Muscle of arm (tissue), 14 donors: ENCODE measurements around the gene TMEM202. TPM values are rescaled to one million over a fixed set of nuclear protein-coding genes. Genes with fewer than 3 reads are reported as not detected.
"Not testable (repeated sequence)": the region's sequence is repeated elsewhere in the genome, so short reads cannot be mapped to it uniquely, and the experiment has no call there.

ENCODE experiments used
- DNase-seq: peaks from one replicate; pipeline ENCODE4 v3.0.0-alpha.2; 2013
- long read RNA-seq, 11 donors: transcript quantifications; one replicate each; lab custom pipeline, GENCODE V29; 2026
- polyA plus RNA-seq, 12 donors: library from polyadenylated mRNA; unstranded; fragments of 120-200 nt; gene quantifications; one replicate each; pipeline ENCODE4 v1.2.1, GENCODE V29; 2013; ENCODE audit not compliant: insufficient read length in 12 of 12

The TMEM202 gene, protein sequence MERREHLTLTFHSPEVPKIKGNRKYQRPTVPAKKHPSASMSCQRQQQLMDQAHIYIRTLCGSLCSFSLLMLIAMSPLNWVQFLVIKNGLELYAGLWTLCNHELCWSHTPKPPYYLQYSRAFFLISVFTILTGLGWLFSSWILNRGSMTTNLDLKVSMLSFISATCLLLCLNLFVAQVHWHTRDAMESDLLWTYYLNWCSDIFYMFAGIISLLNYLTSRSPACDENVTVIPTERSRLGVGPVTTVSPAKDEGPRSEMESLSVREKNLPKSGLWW
- not detected for polyA plus RNA-seq
- long read RNA-seq, donor 1, result 0 reads
- long read RNA-seq, donor 2, result 0 reads
- long read RNA-seq, donor 3, result 0 reads
- long read RNA-seq, donor 4, result 0 reads
- long read RNA-seq, donor 5, result 0 reads
- long read RNA-seq, donor 6, result 0 reads
- long read RNA-seq, donor 7, result 0 reads
- long read RNA-seq, donor 8, result 0 reads
- long read RNA-seq, donor 9, result 0 reads
- long read RNA-seq, donor 10, result 0 reads
- long read RNA-seq, donor 11, result 0 reads

DNA sequence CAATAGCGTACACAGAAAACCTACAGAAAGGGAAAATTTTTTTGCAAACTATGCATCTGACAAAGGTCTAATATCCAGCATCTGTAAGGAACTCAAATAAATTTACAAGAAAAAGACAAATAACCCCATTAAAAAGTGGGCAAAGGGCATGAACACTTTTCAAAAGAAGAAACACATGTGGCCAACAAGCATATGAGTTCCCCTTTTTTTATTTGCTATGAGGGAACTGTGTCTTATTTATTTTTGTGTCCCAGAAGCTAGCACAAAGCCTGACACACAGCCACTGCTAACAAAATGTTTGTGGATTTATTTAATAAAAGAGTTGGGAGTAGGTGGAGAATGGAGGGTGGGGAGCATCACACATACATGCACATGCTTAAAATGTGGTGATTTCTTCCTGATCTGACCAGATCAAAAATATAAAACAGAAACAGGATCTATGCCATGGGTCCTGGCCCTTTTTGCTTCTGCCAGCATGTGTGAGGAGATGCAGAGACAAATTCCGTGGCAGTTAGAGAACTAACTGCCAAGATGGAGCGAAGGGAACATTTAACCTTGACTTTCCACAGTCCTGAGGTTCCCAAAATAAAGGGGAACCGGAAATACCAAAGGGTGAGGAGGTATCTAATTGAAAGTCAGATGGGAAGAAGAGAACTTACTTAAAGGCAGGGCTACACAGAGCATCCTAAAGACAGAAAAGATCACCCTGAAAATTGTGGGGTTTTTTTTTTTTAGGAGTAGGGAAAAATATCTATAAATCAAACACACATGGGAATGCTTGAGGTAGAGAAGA is at the start of gene TMEM202:
TSS of gene TMEM202 (plus strand) at position 510 of the 793 bp plus-strand sequence. CDS start at position 532, 22 bp downstream.
- DNase-seq, result no peak

DNA sequence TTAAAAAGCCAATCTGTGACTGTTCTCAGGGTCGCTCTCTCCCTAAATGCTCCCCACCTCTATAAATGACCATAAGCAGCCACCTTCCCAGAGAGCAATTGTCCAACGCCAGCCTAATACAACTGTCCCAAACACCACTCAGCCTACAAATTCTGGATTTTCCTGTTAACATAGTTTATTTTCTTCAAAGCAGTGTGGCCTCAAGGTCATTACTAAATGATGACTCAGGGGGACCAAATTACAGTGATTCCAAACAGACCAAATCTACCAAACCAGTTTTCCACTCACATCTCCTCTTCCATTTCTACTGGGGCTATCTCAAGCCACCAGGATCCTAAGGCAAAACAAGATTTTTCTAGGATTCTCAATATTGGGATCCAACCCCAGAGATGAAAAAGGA is 44.8 kb upstream of the TMEM202 start:
- DNase-seq, result no peak

DNA sequence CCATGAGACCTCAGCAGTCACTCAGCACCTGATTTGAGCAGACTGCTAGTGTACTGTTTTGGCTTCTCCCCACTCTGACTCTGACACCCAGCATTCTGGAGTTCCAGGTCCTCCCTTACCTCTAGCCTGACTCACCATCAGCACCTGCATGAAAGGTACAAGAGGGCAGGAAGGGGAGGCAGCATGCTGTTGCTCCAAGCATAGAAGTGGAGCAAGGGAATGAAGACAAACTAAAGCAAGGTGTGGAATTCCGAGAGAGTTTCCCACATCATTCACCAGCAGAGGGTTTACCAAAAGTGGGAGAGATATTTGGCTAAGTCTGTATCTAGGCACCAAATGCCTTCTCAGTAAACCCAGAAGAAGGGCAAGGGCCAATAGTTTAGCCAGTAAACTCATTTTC is 43.6 kb upstream of the TMEM202 start:
- DNase-seq, result no peak

DNA sequence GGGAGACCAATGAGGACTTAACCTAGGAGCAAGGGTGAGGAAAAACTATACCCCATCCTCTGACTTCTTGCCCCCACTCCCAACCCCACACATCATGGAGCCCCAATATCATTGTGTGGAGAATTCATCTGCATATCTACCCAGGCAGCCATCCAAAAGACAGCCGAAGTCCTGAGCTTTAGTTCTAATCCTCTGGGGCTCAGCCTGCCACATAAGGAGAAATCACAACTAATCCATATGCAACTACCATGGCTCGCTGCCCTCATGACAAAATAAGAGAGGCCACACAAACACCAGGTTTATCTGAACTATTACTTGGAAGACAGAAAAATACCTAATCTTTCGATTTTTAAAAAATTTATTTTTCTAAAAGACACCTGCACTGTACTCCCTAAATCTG is 40.0 kb upstream of the TMEM202 start:
- DNase-seq, result no peak

DNA sequence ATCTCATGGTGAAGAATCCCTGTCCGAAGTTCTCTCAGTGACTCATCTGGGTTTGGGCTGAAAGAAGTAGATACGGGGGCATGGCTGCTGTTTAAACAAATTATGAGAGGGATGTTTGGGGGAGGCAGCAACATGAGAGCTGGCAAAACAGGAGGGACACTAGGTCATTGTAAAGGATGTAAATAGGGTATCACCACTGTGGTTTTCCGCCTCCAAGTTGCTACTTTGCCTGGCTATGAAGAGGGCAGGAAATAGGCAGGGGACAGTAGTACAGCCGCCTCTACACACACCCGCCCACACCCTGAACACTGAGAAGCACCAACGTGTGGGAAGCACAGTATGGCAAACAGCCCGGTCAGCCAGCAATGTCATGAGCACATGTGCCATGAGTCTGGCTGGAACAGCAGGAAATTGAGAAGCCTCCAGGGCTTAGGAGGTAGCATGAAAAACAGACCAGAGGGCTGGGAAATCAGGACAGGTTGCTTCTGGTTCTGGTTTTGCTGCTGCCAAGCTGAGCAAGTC is 39.4 kb upstream of the TMEM202 start:
- no peak for DNase-seq

DNA sequence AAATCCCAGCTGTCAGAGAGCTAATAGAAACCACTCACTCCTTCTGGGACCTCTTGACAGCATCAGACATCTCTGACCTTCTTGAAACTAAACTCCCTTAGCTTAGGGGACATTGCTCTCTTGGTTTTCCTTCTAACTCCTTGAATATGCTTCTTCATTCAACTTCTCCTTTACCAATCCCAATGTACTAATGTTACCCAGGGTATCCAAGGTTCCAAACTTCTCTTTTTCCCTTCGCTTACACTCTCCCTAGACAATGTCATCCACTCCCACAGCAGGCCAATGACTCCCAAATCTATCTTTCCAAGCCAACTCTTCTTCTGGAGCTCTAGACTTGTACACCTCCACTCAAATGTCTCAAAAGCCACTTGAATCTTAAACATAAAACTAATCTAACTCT is 36.9 kb upstream of the TMEM202 start:
- no peak for DNase-seq

DNA sequence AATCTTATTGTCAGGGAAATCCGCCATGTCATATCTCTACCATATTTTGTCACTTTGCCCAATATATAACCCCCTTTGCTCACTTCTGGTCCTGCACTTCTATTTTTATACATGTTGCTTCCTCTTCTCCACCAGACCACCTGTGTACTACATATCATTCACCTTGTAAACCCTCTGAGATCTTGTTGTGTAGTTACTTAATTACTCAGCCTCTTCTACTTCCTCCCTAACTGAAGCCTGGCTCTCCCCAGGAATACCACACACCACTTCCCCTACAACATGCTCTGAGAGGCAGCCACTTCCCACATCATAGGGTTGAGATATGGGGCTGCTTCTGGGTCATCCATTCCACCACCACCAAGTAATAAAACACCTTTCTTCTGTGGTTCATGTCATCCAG is 32.3 kb upstream of the TMEM202 start:
- no peak for DNase-seq

DNA sequence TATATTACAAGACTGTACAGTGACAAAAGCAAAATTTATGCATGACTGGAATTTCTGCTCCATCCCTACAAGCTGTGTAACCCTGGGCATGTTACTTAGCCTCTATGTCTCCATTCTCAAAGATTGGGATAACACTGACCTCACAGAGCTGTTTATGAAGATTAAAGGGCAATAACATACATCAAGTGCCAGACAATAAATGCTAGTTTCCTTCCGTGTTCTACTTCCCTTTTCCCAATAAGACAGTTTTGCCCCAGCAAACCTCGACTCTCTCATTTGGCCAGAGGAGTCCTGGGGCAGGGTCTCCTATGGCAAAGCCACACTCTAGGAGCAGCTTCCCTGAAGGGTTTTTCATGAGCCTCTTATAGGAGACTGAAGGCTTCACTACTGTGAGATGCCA is 29.8 kb upstream of the TMEM202 start:
- DNase-seq, result no peak

DNA sequence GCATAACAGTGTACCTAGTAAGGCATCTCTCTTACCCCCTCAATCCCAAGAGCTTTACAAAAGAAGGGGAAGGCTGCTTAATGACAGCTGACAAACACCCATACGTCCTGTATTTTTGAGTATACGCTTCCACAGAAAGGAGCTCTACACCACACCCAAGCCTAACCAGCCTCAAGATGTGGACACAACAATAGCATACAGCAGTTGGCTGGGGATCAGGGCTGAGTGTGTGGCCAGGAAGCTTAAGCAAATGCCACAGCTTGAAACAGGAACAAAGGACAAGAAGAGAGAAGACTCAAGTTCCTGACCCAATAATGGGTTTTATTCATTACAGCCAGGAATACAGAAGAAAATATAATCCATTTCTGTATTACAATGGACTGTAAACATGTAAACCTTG is 29.2 kb upstream of the TMEM202 start:
- no peak for DNase-seq

DNA sequence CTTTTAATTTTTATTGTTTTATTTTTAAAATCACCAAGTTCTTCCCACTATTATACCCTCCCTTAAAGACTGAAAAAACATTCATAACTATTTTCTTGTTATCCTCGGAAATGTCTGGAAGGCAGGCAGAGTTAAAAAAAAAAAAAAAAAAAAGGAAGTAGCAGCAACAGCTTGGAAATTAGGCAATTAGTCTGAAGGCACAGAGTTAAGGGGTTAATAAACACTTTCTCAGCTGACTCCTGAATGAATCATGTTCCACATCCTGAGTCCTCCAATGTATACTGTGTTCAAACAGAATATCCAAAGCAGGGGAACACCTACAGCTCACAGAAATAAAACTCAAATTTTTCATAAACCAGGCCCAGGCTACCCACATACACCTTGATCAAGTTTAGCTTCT is 28.1 kb upstream of the TMEM202 start:
- no peak for DNase-seq

DNA sequence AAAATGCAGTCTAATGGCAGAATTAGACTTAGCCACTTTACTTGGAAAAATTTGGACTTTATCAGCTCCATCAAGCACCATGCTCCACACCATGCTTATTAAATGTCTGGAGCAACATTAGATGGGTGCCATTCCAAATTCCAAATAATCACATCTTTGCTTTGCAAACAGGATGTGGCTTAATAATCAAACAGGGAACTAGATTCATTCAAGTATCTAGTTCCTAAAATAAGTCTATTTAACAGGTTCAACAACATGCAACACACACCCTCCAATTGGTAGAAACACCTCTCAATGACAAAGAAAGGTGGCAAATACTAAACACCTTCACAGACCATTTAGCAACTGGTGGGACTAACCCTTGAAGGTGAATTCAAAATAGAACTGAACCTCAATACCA is 25.7 kb upstream of the TMEM202 start:
- DNase-seq, result no peak

DNA sequence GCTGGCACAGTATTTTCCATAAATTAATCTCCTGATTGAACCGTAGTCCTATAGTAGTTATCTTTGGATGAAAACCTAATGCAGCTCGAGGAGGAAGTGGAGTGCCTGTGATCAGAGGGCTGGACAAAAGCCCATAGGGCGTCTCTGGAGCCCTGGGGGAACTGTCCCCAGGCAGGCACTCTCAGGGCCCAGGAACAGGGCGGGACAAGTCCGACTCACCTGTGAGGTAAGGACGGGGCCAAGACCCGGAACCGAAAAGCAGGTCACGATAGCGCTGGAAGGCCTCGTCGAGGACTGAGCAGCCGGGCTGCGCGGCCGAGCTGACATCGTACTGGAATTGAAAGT is 22.6 kb upstream of the TMEM202 start:
- DNase-seq, result no peak

DNA sequence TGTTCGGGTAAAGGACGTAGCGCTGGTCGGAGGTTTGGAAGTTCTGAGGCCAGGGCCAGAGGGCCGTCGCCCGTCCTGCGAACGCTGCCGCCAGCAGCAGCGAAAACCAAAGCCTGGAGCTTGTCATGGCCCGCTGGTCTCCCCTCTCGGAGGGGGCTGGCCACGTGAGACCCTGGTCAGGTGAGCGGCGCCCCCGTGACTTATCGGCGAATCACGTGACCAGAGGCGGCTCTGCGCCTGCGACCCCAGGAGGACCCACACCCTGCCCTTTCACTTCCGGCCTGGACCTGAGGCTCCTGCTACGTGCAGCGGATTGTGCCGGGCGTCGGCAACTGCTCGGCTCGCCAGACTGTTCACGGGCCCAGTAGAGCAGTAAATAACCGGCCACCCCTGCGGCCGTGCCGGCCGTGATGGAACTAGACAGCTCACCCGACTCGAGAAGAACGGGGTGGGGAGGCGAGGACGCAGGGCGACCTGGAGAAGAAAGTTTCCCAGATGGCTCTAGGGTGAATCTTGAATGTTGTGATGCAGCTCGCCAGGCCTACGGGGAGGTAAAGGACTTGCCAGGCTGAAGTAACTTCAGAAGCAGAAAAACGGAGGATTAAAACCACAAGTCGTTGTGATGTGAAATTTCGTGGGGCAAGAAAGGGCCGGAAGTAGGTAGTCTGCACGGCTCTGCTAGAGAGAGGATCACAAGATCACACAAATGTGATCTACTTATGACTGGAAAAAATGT is 22.1 kb upstream of the TMEM202 start, which contains the start of gene HEXA:
TSS of gene HEXA (minus strand) at position 169 of the 736 bp plus-strand sequence. CDS start at position 127, 42 bp downstream.
- DNase-seq, result peak; percentile 97

DNA sequence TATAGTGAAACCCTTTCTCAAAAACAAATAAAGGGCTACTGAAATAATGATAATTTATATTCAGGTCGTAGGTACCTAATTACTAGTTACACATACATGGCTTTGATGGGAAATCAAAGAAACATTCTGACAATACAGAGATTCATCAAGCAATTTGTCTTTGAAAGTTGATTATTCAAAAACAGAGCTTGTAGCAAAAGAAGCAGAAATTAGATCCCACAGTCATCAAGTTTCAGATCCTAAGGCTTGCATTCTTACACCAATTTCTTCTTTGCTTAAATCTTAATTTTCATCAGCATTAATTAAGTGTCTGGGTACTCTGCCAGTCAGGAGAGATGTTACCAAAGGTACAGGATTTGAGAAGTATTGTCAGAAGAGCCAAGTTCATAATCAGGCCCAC is 20.8 kb upstream of the TMEM202 start:
- no peak for DNase-seq

DNA sequence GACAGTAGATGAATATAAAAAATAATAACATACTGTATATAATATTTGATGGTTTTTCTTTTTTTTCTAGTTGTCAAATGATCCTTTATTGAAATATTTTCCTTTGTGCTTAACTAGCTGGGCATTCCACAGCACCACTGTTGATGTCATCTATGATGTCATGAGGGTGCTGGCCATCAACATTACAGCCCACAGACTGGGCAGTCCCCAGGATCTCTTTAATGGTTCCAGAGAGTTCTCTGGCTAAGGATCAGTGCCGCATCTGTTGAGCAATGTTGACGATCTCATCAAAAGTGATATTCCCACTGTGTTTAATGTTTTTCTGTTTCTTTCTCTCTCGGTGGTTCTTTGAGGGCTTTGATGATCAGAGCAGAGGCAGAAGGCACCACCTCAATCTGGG is 19.0 kb upstream of the TMEM202 start:
- DNase-seq, result not testable (repeated sequence)

DNA sequence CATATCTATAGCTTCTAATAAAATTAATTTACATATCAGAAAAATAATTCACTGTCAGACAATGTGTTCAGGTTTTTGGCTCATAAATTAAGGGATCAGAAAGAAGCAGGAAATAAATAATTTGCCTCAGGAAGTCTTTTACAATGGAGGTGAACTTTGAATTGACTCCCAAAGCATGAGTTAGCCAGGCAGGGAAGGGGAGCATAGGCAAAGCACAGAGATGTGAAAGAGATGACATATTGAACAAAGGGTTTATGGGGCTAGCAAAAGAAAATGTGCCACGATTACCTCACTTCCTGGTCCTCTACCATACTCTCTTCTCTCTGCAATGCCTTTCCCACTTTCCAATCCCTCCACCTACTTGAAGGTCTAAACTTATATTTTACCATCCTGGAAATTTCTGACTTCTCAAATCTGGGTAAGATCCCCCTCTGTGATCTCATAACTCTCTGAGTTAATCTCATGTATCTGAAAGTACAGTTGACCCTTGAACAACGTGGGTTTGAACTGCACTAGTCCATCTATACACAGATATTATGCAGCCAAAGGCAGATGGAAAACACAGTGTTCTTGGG is 18.2 kb upstream of the TMEM202 start:
- no peak for DNase-seq

DNA sequence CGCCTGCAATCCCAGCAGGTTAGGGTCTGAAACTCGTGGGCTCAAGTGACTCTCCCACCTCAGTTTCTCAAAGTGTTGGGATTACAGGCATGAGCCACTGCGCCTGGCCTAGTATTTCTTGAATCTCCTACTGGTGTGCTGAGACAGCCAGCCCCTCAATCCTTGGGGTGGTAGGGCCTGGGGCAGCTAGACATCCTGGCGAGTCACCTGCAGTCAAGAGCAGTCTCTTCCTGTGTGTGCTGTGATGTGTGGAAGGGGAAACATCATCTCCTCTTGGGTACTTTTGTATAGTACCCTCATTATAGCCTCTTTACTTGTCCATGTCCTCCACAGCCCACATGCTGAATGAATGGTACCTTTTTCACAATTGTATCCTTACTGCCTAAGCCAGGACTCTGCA is 17.4 kb upstream of the TMEM202 start:
- no peak for DNase-seq

DNA sequence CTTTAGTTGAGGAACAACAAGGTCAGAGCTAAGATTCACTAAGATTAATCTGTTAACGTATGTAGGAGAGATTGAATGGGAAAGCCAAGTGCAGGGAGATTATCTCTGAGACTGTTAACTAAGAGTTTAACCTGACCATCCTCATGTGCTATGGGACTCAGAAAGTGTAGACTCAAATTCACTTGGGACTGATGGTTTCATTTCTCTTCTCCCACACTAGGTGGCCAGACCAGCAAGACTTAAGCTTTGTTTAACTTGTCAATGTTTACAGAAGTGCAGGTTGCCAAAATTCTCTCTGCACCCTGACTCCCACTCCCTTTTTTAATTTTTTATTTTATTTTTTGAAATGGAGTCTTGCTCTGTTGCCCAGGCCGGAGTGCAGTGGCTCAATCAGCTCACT is 16.0 kb upstream of the TMEM202 start:
- no peak for DNase-seq

DNA sequence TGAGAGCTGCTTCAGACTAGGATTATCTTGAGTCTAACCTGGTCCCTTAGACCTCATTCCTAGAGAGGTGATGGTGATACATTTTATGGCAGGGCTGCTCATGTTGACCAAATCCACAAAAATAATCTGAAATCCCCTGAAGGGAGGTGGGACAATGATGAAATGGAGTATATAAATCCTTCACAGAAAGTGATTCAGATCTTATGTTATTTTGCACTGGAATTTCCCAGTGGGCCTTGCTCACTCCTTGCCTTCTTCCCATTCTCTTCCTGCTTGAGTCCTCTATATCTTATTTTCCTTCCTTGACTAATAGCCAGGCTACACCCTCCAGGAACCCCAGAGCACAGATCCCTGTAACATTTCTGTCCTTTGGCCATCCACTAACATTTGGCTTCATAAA is 10.4 kb upstream of the TMEM202 start:
- no peak for DNase-seq

DNA sequence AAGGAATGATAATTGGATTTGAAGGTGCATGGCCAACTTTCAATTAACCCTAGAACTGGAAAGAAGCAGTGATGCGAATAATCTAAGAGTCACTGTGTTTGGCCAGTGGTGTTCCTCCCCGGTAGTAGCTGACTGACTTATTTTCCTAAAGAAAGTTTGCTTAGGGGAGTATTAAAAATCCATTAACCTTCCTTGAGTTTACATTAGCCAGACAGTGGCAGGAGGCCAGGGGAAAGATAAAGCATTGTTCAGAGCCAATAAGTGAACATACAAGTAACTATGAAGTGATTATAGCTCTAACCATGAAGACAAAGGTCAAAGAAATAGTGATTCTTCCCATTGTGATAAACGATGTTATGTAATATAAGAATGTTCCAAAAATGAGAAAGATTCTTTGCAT is 8.9 kb upstream of the TMEM202 start:
- DNase-seq, result no peak

DNA sequence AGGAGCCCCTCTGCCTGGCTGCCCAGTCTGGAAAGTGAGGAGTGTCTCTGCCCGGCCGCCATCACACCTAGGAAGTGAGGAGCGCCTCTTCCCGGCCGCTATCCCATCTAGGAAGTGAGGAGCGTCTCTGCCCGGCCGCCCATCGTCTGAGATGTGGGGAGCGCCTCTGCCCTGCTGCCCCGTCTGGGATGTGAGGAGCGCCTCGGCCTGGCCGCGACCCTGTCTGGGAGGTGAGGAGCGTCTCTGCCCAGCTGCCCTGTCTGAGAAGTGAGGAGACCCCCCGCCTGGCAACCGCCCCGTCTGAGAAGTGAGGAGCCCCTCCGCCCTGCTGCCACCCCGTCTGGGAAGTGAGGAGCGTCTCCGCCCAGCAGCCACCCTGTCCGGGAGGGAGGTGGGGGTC is 1.8 kb upstream of the TMEM202 start:
- DNase-seq, result not testable (repeated sequence)

DNA sequence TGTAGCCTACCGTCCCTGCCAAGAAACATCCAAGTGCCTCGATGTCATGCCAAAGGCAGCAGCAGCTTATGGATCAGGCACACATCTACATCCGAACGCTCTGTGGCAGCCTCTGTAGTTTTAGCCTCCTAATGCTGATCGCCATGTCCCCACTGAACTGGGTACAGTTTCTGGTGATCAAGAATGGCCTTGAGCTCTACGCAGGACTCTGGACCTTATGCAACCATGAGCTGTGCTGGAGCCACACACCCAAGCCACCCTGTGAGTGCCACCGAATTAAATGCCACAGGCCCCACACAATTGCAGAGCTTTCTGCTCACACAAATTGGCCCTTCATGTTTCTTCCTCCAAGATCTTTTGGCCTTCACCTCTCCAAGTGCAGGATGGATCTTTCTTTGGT is 543 bp downstream of the TMEM202 start:
- DNase-seq, result no peak
